Smooth muscle cell (in vitro differentiated cells): Measurements from ENCODE around the gene ABCB6. TPM values are rescaled to one million over a fixed set of nuclear protein-coding genes. Genes with fewer than 3 reads are reported as not detected.

Experiments used
- DNase-seq: peaks from one replicate; lab custom pipeline; 2025; ENCODE audit not compliant: unreplicated experiment; lab: John Stamatoyannopoulos, UW
- H2AFZ ChIP-seq: fragments of 200-600 bp; sonication (generic); 2 replicates; pipeline ENCODE4 v1.6.0; 2016; ENCODE audit warnings: antibody characterized with exemption, low read depth, mild to moderate bottlenecking
- H3F3A ChIP-seq: fragments of 200-600 bp; sonication (generic); 2 replicates; pipeline ENCODE4 v1.6.0; 2017; ENCODE audit warnings: antibody characterized with exemption, low read depth
- H3K27ac ChIP-seq: fragments of 200-600 bp; sonication (generic); 2 replicates; pipeline ENCODE4 v1.5.1; 2016; ENCODE audit warnings: low read depth, mild to moderate bottlenecking
- H3K27me3 ChIP-seq: fragments of 200-600 bp; sonication (generic); 2 replicates; pipeline ENCODE4 v1.6.1; 2016; ENCODE audit warnings: low read depth, mild to moderate bottlenecking
- H3K36me3 ChIP-seq: fragments of 200-600 bp; sonication (generic); 2 replicates; pipeline ENCODE4 v1.5.1; 2016; ENCODE audit warnings: low read depth
- H3K4me1 ChIP-seq: fragments of 200-600 bp; sonication (generic); 2 replicates; pipeline ENCODE4 v1.5.1; 2016; ENCODE audit warnings: low read depth
- H3K4me2 ChIP-seq: fragments of 200-600 bp; sonication (generic); 2 replicates; pipeline ENCODE4 v1.6.0; 2016; ENCODE audit warnings: mild to moderate bottlenecking
- H3K4me3 ChIP-seq: fragments of 200-600 bp; sonication (generic); 2 replicates; pipeline ENCODE4 v1.5.1; 2016; ENCODE audit warnings: mild to moderate bottlenecking
- H3K79me2 ChIP-seq: fragments of 200-600 bp; sonication (generic); 2 replicates; pipeline ENCODE4 v1.6.0; 2016; ENCODE audit warnings: low read depth, mild to moderate bottlenecking
- H3K9ac ChIP-seq: fragments of 200-600 bp; sonication (generic); 2 replicates; pipeline ENCODE4 v1.6.0; 2016; ENCODE audit warnings: low read depth
- H3K9me3 ChIP-seq: fragments of 200-600 bp; sonication (generic); replicated peaks from 2 replicates; pipeline ENCODE4 v1.5.1; 2016; ENCODE audit warnings: low read depth
- H4K20me1 ChIP-seq: fragments of 200-600 bp; sonication (generic); 2 replicates; pipeline ENCODE4 v1.6.0; 2016; ENCODE audit warnings: low read depth
- CTCF ChIP-seq: fragments of 200-600 bp; sonication (generic); IDR thresholded peaks from 2 replicates; pipeline ENCODE4 v1.5.1; 2017; ENCODE audit warnings: borderline replicate concordance, mild to moderate bottlenecking, antibody characterized with exemption; ENCODE audit not compliant: insufficient read depth, poor library complexity, severe bottlenecking
- WGBS: methylation state at CpG from one replicate; pipeline ENCODE4 v1.1.7; 2016; ENCODE audit warnings: low lambda C conversion rate; 5-methylcytosine and 5-hydroxymethylcytosine counted together
- polyA plus RNA-seq: library from polyadenylated mRNA; unstranded; fragments of >200 nt; fragmentation: Nextera tagmentation; extraction: Ambion mirVana; gene quantifications from 2 replicates; pipeline ENCODE4 v1.2.1, GENCODE V29; 2016
- total RNA-seq: library from RNA; depleted of rRNA; stranded (reverse); fragments of >200 nt; gene quantifications from 2 replicates; pipeline ENCODE4 v1.2.3, GENCODE V29; 2014

The ABCB6 gene
- total and polyA plus RNA-seq, 2 experiments from 2014 or later, result 18.2 to 41.3 TPM

- Histone ChIP-seq H3K79me2 (peaks cover 10% of the 10 kb centered on the region), H3K36me3 (peaks cover 4% of the 10 kb centered on the region), H3K9ac (no peak overlapping the region), H3K4me1 (peaks cover 7% of the 10 kb centered on the region), H2AFZ (no peak overlapping the region), H3K4me3 (no peak overlapping the region), H3K4me2 (no peak overlapping the region), H4K20me1 (no peaks in the 10 kb centered on the region), H3K27me3 (no peaks in the 10 kb centered on the region), H3F3A (peaks cover 14% of the 10 kb centered on the region), H3K9me3 (no peaks in the 10 kb centered on the region), H3K27ac (no peak overlapping the region)
- DNase-seq, result no peak
- 95% methylated on average over 18 of the region's 18 CpGs for WGBS
- no peak for TF ChIP-seq CTCF
Observed at GRCh38 chr2:219219784-219220532, 1.2 kb upstream of the ABCB6 start.

- Histone ChIP-seq H3K4me1 (peaks cover 7% of the 10 kb centered on the region), H4K20me1 (no peaks in the 10 kb centered on the region), H3K9me3 (no peaks in the 10 kb centered on the region), H3F3A (peaks cover 14% of the 10 kb centered on the region), H2AFZ (peak overlapping the region; percentile 9), H3K27me3 (no peaks in the 10 kb centered on the region), H3K4me2 (peak overlapping the region; percentile 92), H3K27ac (peak overlapping the region; percentile 77), H3K79me2 (peaks cover 10% of the 10 kb centered on the region), H3K4me3 (peak overlapping the region; percentile 53), H3K9ac (peak overlapping the region; percentile 36), H3K36me3 (peaks cover under 1% of the 10 kb centered on the region)
- no peak for TF ChIP-seq CTCF
- peak; percentile 87 for DNase-seq
- WGBS, result under 1% methylated on average over 37 of the region's 37 CpGs
Observed at GRCh38 chr2:219218217-219218731, 484 bp downstream of the ABCB6 start.

- Histone ChIP-seq H3K9ac (no peak overlapping the region), H4K20me1 (no peaks in the 10 kb centered on the region), H3K4me2 (no peak overlapping the region), H3F3A (peaks cover 14% of the 10 kb centered on the region), H3K9me3 (no peaks in the 10 kb centered on the region), H3K79me2 (peaks cover 10% of the 10 kb centered on the region), H2AFZ (no peak overlapping the region), H3K4me3 (no peak overlapping the region), H3K27ac (no peak overlapping the region), H3K36me3 (no peaks in the 10 kb centered on the region), H3K27me3 (no peaks in the 10 kb centered on the region), H3K4me1 (peaks cover 7% of the 10 kb centered on the region)
- no peak for DNase-seq
- 90% methylated on average over 6 of the region's 6 CpGs for WGBS
- no peak for TF ChIP-seq CTCF
Observed at GRCh38 chr2:219216535-219216915, 2.2 kb downstream of the ABCB6 start.
